SHP77 treated with DMSO at 0.1 percent for 48 hours (cell line): ENCODE results near the gene MYOD1.

Experiments used
- DNase-seq: peaks from one replicate; lab custom pipeline; 2025; lab: John Stamatoyannopoulos, UW

The MYOD1 gene

DNA sequence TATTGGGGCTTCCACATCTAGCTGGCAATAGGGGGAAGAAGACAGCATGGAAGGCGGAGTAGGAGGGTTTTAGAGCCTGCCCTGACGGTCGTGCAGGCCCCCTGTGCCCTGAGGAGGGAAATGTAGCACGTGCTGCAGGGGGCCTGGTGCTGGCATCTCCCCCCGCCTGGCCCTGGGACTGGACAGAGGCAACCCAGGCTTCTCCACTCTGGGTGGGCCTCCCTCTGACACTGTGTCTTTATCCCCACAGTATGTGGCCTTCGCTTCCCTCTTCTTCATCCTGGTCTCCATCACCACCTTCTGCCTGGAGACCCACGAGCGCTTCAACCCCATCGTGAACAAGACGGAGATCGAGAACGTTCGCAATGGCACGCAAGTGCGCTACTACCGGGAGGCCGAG lies 52.0 kb downstream of the MYOD1 start:
- DNase-seq = no peak
